ENCODE data around the gene GREB1L.
A peak's percentile ranks its signal among the peaks of the same experiment; 100 is the strongest.

Gene GREB1L

GRCh38 chr18:21242141-21242779 lies at the start of gene GREB1L:
TSS of gene GREB1L (plus strand) at chr18:21242232. CDS start at chr18:21383519, 141,287 bp downstream.
- peak; percentile 50 for DNase-seq (ENCODE audit: low read depth)
- H3K4me3 ChIP-seq (ENCODE audit: low read depth, low read length): peak within 1 kb of the TSS; percentile 34
- TF ChIP-seq CTCF (IDR thresholded peaks at IDR 0.05; ENCODE audit: insufficient read depth, low read depth, low read length, missing control alignments): no peak

GRCh38 chr18:21192308-21192624 lies 49.8 kb upstream of the GREB1L start:
- no peak for DNase-seq (ENCODE audit: low read depth)
- H3K4me3 ChIP-seq (ENCODE audit: low read depth, low read length): no peak overlapping the region
- TF ChIP-seq CTCF (IDR thresholded peaks at IDR 0.05; ENCODE audit: insufficient read depth, low read depth, low read length, missing control alignments): no peak

- peak; percentile 32 for DNase-seq (ENCODE audit: low read depth)
- TF ChIP-seq CTCF (IDR thresholded peaks at IDR 0.05; ENCODE audit: insufficient read depth, low read depth, low read length, missing control alignments): peak; percentile 53
- no peak overlapping the region for H3K4me3 ChIP-seq (ENCODE audit: low read depth, low read length)
Measured at GRCh38 chr18:21194871-21195771, 46.9 kb upstream of the GREB1L start.

- no peak overlapping the region for H3K4me3 ChIP-seq (ENCODE audit: low read depth, low read length)
- TF ChIP-seq CTCF (IDR thresholded peaks at IDR 0.05; ENCODE audit: insufficient read depth, low read depth, low read length, missing control alignments): no peak
- DNase-seq (ENCODE audit: low read depth): no peak
Measured at GRCh38 chr18:21196426-21196825, 45.6 kb upstream of the GREB1L start.

- no peak overlapping the region for H3K4me3 ChIP-seq (ENCODE audit: low read depth, low read length)
- no peak for DNase-seq (ENCODE audit: low read depth)
- no peak for TF ChIP-seq CTCF (IDR thresholded peaks at IDR 0.05; ENCODE audit: insufficient read depth, low read depth, low read length, missing control alignments)
Measured at GRCh38 chr18:21203126-21203525, 38.9 kb upstream of the GREB1L start.

- no peak for TF ChIP-seq CTCF (IDR thresholded peaks at IDR 0.05; ENCODE audit: insufficient read depth, low read depth, low read length, missing control alignments)
- no peak for DNase-seq (ENCODE audit: low read depth)
- no peak overlapping the region for H3K4me3 ChIP-seq (ENCODE audit: low read depth, low read length)
Measured at GRCh38 chr18:21203542-21204241, 38.3 kb upstream of the GREB1L start.
